GM12864 (cell line): ENCODE data around the gene ASCL5.

Experiments used
- DNase-seq: peaks from one replicate; pipeline ENCODE4 v3.0.0-alpha.2; 2011; ENCODE audit warnings: low read depth
- H3K4me3 ChIP-seq: 2 replicates; pipeline ENCODE4 v1.5.1; 2011; ENCODE audit warnings: mild to moderate bottlenecking, low read depth, low read length, control low read depth
- CTCF ChIP-seq: IDR thresholded peaks from 2 replicates; pipeline ENCODE4 v1.5.1; 2011; ENCODE audit warnings: low read depth, mild to moderate bottlenecking, moderate library complexity, low read length, control low read depth, inconsistent platforms; ENCODE audit errors: missing control alignments

ASCL5 gene

GRCh38 chr1:201114245-201115131 is 12.5 kb downstream of the ASCL5 start:
- peak overlapping the region; percentile 48 for H3K4me3 ChIP-seq
- peak; percentile 24 for DNase-seq
- peak; percentile 87 for TF ChIP-seq CTCF

GRCh38 chr1:201113451-201114244 is 13.3 kb downstream of the ASCL5 start:
- no peak for TF ChIP-seq CTCF
- DNase-seq = no peak
- no peak overlapping the region for H3K4me3 ChIP-seq

GRCh38 chr1:201112926-201113325 is 14.1 kb downstream of the ASCL5 start:
- no peak for DNase-seq

GRCh38 chr1:201112173-201112731 is 14.7 kb downstream of the ASCL5 start, which contains the start of gene CACNA1S:
Gene CACNA1S (minus strand): TSS chr1:201112426. CDS start chr1:201112339, 87 bp downstream.
- H3K4me3 ChIP-seq = no peak within 1 kb of the TSS
- DNase-seq = no peak
- TF ChIP-seq CTCF = no peak

More at GRCh38 chr1:201112926-201113325, 14.1 kb downstream of the ASCL5 start:
- TF ChIP-seq CTCF = no peak
- no peak overlapping the region for H3K4me3 ChIP-seq

GRCh38 chr1:201111672-201112071 is 15.3 kb downstream of the ASCL5 start:
- no peak overlapping the region for H3K4me3 ChIP-seq
- TF ChIP-seq CTCF = no peak
- no peak for DNase-seq

- TF ChIP-seq CTCF = no peak
- DNase-seq = no peak
- H3K4me3 ChIP-seq = no peak overlapping the region
Observed at GRCh38 chr1:201111156-201111555, 15.8 kb downstream of the ASCL5 start.
